HG02840 (cell line): ENCODE data around the gene DIABLO.
"Not testable (repeated sequence)": the region's sequence is repeated elsewhere in the genome, so short reads cannot be mapped to it uniquely, and the experiment has no call there.

Experiments used
- ATAC-seq: cut with Tn5 transposase; IDR thresholded peaks from one replicate; pipeline ENCODE4 v1.9.1; 2021; ENCODE audit warnings: mild to moderate bottlenecking, moderate library complexity, moderate number of reproducible peaks; ENCODE audit not compliant: unreplicated experiment, low FRiP score

DIABLO gene

DNA sequence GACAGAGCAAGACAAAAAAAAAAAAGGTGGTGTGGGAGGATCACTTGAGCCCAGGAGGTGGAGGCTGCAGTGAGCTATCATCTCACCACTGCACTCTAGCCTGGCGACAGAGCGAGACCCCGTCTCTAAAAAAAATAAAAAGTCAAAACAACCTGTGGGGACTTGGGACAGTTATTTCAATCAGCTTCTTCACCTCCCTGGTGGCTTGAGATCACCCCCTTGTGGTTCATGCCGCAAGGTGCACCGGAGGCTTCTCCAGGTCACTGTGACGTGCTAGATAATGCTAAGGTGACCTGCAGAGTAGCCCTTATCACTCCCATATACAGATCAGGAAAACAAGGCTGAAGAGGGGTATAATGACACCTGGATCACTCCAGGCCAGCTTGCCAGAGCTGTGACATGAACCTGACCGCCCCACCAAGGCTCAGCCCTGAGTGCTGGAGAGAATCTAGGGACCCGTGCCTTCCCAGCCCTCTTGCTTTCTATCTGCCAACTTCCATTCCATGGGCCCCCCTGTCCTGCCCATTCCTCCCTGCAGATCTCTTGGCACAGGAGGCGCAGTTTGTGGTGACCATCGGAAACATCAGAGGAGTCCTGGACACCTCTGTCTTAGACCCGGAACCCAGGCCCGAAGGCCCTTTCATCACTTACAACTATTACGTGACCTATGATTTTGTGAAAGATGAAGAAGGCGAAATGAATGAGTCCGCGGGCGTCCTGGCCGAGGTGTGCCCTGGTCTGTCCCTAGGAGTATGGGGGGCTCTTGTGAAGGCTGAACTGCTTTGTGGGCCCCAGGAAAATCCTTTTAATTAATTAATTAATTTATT is 34.8 kb downstream of the DIABLO start:
- no peak for ATAC-seq

DNA sequence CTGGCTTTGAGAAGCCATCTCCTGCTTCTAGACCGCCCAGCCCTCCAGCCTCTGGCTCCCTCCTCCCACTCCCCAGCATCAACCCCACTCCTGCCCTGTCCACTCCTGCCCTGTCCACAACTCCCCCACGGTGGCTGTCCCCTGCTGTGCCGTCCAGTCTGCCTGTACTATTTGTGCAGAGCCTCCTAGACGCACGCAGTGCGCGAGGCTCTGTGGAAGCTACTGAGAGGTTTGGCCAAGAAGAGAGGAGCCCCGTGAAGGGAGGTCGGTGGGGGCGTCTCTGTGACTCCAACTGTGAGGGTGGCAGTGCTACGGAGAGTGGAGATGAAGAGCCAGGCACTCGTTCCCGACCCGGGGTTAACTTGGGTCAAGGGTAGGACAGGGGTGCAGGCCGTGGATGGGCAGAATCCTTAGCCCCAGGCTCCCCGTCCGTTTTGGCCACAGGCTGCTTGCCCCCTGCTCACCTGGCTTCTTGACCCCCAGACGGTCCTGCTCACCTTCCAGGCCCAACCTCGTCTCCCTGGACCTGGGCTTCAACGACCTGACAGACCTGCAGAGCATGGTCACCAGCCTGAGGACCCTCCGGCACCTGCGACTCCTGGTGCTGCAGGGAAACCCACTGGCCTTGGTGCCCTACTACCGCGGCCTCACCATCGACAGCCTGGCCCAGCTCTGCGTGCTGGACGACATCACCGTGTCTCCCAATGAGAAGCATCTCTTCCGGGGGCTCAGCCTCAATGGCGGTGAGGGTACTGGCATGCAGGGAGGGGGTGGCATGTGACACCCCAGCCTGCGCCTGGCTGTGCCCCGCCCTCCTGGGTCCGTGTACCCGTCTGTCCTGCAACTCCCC is 36.0 kb downstream of the DIABLO start:
- ATAC-seq, result no peak

DNA sequence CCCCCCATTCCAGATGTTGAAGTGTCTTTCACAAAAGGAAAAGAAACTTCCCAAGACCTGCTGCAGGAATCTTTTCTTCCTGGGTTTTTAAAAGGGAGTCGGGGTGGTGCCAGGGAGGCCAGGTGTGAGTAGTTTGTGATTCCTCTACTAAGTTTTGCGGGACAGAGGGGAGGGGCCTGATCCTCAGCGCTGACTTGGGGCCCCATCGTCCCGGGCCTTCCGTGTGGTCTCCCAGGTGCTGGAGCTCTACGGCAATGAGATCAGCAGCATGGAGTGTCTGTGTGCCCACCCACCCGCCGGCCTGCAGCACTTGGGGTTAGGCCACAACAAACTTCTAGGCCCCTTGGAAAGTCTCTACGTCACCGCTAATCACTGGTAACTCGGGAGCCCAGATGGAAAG is 38.4 kb downstream of the DIABLO start:
- no peak for ATAC-seq

DNA sequence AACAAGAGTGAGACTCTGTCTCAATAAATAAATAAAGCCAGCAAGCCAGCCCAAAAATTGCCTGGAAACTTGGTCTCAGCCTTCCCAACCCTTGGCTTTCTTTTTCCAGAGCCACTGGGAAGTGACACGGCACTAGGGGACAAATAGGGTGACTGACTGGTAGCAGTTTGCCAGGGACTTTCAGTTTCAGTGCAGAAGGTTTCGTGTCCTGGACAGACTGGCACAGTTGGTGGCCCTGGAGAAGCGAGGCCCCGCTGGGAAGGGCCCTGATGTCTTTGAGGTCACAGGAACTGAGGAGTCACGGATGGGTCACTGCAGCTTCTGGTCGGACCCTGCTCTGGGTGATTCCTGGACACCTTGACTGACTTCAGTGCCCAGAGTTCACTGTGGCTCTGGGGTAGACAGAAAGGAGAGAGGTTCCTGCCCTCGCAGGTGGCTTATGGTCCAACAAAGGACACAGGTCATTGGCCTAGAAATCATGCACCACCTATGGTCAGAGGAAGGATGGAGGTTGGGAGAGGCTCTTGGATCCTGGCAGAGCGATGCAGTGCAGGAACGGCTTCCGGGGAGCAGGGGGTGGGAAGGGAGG is 40.3 kb downstream of the DIABLO start:
- no peak for ATAC-seq

DNA sequence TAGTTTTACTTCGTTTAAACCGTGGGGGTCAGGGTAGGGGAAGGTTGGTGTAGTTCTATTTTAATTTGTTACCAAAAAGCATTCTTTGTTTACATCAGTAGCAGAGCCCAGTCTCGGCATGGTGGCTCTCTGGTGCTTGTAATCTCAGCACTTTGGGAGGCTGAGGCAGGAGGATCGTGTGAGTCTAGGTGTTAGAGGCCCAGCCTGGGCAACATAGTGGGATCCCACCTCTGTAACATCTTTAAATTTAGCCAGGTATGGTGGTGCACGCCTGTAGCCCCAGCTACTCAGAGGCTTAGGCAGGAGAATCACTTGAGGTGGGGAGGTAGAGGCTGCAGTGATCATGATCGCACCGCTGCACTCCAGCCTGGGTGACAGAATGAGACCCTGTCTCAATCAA is 40.8 kb downstream of the DIABLO start:
- no peak for ATAC-seq

DNA sequence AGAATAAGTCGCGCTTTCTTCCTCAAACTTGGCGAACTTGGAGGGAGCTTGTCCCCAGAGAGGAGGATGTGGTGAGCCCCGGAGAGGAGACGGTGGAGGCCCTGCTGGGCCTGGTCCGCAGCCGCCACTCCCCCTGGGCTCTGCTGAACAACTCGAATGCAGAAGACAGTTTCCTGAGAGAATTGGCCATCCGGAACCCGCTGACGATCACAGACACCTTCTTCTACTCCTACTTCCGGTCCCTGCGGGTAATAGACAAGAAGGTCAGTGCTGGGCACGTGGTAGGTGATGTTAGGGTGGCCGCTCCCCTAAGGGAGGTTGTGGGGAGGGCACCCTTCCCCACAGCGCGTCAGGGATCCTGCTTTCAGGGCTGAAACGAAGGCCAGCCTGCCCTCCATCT is 41.3 kb downstream of the DIABLO start:
- ATAC-seq, result no peak

DNA sequence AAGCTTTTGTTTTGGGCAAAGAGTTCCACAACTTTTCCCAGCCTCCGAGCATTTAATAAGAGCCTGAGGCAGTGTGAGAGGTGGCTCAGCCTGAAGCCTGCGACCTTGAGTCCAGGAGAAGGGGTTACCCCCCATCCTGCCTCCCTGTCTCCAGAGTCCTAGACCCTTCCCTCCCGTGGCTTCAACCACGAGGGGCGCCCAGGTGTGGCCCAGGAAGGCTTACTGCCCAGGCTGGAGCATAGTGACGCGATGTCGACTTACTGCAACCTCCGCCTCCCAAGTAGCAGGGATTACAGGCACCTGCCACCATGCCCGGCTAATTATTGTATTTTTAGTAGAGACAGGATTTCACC is 42.3 kb downstream of the DIABLO start:
- no peak for ATAC-seq

DNA sequence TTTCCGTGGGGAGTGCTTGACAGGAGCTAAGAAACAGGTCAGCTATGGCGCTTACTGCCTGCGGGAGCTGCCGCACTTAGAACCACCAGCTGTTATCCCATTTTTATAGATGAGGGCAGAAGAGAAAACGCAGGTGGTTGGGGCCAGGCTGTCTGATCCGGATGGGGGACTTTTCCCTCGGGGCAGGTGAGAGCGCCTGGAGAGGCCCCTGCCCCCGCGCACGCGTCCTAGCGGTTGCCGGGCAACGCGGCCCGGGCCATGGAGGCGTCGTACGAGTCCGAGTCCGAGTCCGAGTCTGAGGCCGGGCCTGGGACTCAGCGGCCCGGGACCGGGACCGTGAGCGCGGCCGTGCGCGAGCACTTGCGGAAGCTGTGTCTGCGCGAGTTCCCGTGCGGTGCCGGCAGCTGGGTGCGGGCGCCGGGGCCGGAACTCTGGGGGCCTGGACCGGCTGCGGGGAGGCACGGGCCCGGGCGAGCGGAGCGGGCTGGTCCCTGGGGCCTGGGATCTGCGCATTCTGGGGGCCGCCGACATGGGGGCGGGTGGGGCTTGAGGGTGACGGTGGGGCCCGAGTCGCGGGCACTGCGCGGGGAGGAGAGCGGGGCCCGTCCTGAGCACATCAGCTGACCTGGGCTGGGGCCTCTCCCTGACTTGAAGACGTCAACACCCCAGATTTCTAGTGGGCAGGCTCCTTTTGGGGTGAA is 42.8 kb downstream of the DIABLO start, which contains the start of gene LRRC43:
TSS of gene LRRC43 (plus strand) at position 237 of the 701 bp plus-strand sequence. CDS start at position 259, 22 bp downstream.
- ATAC-seq, result no peak

DNA sequence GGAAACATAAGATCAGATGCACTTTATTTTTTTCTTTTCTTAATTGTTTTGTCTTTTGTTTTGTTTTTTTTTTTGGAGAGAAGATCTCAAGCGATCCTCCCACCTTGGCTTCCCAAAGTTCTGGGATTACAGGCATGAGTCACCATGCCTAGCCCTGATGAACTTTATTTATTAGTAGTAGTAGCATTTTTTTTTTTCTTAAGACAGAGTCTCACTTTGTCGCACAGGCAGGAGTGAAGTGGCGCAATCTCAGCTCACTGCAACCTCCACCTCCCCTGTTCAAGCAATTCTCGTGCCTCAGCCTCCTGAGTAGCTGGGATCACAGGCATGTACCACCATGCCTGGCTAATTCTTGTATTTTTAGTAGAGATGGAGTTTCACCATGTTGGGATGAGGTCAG is 49.4 kb downstream of the DIABLO start:
- ATAC-seq, result not testable (repeated sequence)

DNA sequence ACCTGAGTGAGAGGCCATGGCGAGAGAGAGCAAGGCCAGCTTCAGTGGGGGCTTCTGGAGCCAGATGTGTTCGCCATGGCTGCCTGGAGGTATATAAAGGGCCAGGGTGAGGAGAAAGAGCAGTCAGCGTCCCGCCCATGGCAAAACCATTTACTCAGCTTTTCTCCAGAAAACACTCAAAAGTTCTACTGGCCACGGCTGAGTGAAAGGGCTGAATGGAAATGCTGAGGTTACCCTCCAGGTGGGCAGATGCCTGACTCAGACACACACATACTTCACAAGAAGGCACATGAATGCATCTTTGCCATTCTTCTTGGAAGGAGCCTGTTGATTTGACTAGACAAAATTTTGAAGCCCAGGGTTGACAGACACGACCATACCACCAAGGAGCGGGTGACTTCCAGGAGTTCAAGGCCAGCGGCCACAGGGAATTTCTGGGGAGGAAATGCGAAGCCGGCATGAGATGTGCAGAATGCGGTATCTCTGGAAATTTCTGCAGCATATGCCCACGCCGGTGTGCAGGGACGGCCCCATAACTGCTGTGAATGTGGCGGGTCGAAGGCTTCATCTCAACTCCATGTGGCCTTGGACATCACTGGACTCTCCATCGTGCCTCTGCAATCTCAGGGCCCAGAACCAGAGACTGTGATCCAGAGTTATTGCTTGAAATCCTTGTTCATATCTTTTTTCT is 51.6 kb downstream of the DIABLO start, which contains the start of gene IL31:
TSS of gene IL31 (minus strand) at position 67 of the 691 bp plus-strand sequence. CDS start at position 18, 49 bp downstream.
- ATAC-seq, result no peak

DNA sequence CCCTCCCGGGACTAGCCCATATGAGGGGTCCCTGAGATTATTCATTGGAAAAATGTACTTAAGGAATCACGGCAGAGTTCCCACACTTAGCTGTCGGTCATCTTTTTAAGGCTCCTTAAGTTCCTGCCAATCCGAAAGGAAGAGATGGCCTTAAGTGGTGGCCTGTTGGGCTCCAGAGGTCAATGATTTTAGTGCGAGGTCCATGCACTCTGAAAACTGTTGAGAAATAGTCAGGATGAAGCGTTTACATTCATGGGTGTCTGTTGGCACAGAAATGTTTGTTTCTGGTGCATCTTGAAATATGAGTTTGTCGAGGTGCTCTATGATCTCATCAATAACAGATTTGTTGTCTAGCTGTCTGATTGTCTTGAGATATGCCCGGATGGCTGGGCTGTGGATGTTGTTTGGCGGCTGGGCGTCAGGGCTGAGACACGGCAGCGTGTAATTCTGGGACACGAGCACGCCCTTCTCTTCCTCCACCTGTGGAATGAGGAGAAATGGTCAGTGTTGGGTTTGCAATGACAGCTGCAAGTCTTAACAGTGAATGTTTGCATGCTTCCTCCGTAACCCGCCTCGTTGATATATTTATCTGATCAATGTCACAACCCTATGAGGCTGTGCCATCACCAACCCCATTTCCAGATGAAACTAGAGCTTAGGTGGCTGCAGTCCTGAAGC is 53.5 kb downstream of the DIABLO start:
- no peak for ATAC-seq

DNA sequence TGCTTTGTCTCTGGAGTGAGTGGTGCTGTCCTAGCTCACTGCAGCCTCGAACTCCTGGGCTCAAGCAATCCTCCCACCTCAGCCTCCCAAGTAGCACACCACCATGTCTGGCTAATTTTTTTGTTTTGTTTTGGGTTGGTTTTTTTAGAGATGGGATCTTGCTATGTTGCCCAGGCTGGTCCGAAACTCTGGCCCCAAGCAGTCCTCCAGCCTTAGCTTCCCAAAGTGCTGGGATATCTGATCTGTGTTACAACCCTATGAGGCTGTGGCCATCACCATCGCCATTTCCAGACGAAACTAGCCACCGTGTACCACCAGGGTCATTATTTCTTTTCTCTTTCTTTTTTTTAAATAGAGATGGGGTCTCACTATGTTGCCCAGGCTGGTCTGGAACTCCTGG is 54.5 kb downstream of the DIABLO start:
- no peak for ATAC-seq

DNA sequence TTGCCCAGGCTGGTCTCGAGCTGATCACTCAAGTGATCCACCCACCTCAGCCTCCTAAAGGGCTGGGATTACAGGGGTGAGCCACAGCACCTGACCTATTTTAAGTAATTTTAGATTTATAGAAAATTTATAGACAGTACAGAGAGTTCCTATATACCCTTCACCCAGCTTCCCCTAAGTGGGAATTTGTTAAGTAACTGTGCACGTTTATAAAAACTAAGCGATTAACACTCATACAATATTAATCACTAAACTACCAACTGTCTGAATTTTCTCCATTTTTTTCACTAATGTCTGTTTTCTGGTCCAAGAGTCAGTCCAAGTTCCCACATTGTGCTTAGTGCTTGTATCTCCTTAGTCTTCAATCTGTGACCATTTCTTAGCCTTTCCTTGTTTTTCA is 57.4 kb downstream of the DIABLO start:
- no peak for ATAC-seq

DNA sequence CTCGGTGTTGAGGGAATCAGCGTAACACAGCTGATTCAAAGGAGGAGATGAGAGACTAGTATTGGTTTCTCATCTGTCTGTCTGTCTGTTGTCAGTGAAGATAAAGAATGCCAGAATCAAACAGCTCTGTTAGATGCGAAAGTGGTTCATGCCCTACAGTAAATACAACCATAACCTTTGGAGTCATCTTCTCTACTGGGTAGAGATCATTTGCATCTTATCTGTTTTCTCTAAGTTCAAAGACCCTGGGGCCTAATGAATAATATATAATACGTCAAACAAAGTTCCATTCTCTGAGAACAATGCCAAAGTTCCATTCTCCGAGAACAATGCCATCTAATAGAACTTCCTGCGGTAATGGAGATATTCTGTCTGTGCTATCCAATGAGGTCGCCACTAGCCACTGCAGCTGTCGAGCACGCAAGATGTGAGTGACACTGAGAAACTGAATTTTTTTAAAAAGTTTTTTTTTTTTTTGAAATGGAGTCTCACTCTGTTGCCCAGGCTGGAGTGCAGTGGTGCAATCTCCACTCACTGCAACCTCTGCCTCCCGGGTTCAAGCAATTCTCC is 58.4 kb downstream of the DIABLO start:
- no peak for ATAC-seq

DNA sequence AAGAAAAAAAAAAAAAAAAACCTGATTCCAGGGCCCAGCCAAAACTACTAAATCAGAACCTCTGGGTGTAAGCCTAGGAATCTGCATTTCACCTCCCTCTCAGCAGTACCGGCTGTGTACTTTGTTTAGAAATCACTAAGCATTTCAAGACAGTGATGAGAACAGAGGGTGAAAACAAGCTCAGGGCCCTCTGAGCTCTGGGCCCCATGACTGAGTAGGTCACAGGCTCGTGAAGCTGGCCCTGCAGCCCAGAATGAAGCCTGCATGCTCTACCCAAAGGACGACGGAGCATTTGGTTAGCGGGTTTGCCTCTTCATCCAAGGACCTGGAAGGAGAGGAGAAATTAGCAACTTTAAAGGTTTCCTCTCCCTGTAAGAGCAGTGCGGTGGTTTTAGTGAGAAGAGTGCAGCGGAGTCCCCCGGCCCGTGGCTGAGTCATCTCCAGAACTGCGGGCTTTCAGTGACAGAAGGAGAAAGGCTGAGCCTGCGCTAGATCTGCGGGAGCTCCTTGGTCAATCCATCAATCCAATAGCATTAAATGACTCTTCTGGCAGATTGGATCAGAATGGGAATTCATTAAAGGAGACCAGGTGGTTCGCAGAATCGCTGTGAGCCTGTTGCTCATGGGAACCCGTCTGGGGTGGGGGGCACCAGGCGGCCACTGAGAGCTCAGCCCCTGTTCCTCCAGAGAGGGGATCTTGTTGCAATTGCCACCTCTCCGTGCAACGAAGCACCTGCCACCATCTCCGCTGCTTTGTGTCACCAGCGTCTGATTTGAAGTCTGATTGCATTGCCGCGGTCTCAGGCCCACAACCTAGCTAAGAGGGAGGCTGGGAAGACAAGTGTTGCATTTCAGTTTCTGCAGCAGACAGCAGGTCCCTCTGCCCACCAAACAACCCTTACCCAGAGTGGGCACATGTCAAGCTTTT is 59.2 kb downstream of the DIABLO start:
- ATAC-seq, result no peak

DNA sequence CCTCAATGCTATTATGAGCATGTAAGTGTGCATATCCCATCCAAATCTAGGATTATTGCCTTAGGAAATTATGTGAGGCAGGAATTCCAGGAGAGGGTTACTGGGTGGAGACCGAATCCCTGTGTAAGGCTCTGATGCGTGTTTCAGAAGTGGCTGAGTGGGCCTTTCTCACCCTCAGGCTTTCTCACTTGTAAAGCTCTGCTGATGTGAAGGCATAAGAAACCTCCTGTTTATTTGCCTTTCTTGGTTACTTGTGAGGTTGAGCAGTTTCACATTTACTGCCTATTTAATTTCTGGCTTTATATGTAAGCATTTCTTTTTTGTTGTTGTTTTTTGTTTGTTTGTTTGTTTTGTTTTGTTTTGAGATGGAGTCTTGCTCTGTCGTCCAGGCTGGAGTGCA is 62.9 kb downstream of the DIABLO start:
- ATAC-seq, result no peak

DNA sequence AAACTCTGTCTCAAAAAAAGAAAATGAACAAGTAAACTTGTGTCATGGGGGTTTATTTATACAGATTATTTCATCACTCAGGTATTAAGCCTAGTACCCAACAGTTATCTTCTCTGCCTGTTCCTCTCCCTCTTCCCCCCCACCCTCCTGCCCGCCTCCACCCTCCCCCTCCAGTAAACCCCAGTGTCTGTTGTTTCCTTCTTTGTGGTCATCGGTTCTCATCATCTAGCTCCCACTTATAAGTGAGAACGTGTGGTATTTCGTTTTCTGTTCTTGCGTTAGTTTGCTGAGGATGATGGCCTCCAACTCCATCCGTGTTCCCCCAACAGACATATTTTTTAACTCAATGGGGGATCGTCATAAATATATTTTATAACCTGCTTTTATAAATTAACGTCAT is 64.2 kb downstream of the DIABLO start:
- ATAC-seq, result no peak

DNA sequence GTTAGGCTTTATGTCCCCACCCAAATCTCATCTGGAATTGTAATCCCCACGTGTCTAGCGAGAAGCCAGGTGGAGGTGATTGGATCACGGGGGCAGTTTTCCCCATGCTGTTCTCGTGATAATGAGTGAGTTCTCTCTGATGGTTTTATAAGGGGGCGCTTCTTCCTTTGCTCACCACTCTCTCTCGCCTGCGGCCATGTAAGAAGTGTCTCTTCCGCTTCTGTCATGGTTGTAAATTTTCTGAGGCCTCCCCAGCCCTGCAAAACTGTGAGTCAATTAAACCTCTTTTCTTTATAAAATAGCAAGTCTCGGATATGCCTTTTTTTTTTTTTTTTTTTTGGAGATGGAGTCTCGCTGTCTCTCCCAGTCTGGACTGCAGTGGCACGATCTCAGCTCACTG is 65.1 kb downstream of the DIABLO start:
- ATAC-seq, result no peak
